K562 (cell line): ENCODE data around the gene TSSK6. TPM values are rescaled to one million over a fixed set of nuclear protein-coding genes. Genes with fewer than 3 reads are reported as not detected.

ENCODE experiments used
- EHMT2 ChIP-seq: fragments of 450-650 bp; IDR thresholded peaks from 2 replicates; pipeline ENCODE4 v1.6.1; 2018; ENCODE audit warnings: antibody characterized with exemption
- ETV6 ChIP-seq, 3 experiments: fragments of 150-350 bp in 1 of 3; sonication (generic) in 1 of 3; formaldehyde crosslinking in 1 of 3; IDR thresholded peaks; 2 replicates each; pipeline versions ENCODE4 v1.6.1 to v1.8.0; 2014 to 2022; ENCODE audit warnings: borderline replicate concordance in 2 of 3, low read depth in 2 of 3, antibody characterized with exemption in 1 of 3, low read length in 1 of 3, mild to moderate bottlenecking in 1 of 3, missing genetic modification reagents in 1 of 3
- MAFK ChIP-seq: IDR thresholded peaks from 2 replicates; pipeline ENCODE4 v1.6.1; 2011; ENCODE audit warnings: low read length, improper control_type of control experiment
- MLLT1 ChIP-seq, 2 experiments: fragments of 450-650 bp; IDR thresholded peaks; 2 replicates each; pipeline ENCODE4 v1.6.1; 2016
- MYC ChIP-seq, 2 experiments: fragments of 250-450 bp in 1 of 2; sonication (Bioruptor Pico) in 1 of 2; IDR thresholded peaks; 2 replicates each; pipeline versions ENCODE4 v1.5.1 to v1.6.1; 2012 to 2021; ENCODE audit warnings: low read depth in 2 of 2, borderline replicate concordance in 1 of 2, improper control_type of control experiment in 1 of 2, low read length in 1 of 2, mild to moderate bottlenecking in 1 of 2, moderate library complexity in 1 of 2
- NR2F6 ChIP-seq: fragments of 450-650 bp; formaldehyde crosslinking; IDR thresholded peaks from 2 replicates; pipeline ENCODE4 v1.4.0; 2020; ENCODE audit warnings: mild to moderate bottlenecking
- SETDB1 ChIP-seq: IDR thresholded peaks from one replicate; pipeline ENCODE4 v1.6.1; 2012; ENCODE audit warnings: low read length, control low read depth, inconsistent platforms
- SLC30A9 ChIP-seq: fragments of 250-450 bp; sonication (Bioruptor Pico); IDR thresholded peaks from 2 replicates; pipeline ENCODE4 v1.8.0; 2022; ENCODE audit warnings: mild to moderate bottlenecking, moderate library complexity
- SMAD1 ChIP-seq: fragments of 150-350 bp; IDR thresholded peaks from 2 replicates; pipeline ENCODE4 v1.6.1; 2014; ENCODE audit warnings: low read length, low read depth; ENCODE audit not compliant: partially characterized antibody
- UBTF ChIP-seq, 2 experiments: IDR thresholded peaks; 2 replicates each; pipeline ENCODE4 v1.6.1; 2012; ENCODE audit warnings: improper control_type of control experiment in 2 of 2, low read depth in 2 of 2, low read length in 2 of 2, borderline replicate concordance in 1 of 2
- polyA plus RNA-seq, 8 experiments: library from polyadenylated mRNA; depleted of rRNA in 4 of 8; stranded (reverse) in 5 of 8; unstranded in 3 of 8; fragments of >200 nt; fragmentation: Nextera tagmentation in 2 of 8; fragmentation: Illumina TruSeq in 1 of 8; extraction: Ambion mirVana in 2 of 8; extraction: Trizol in 1 of 8; gene quantifications; 2 replicates each; pipeline versions ENCODE4 v1.2.1 to v1.2.3, GENCODE V29; 2011 to 2014; ENCODE audit warnings: inconsistent platforms in 1 of 8, missing spikeins in 1 of 8
- total RNA-seq, 7 experiments: library from RNA; depleted of rRNA in 6 of 7; stranded (reverse); fragments of >200 nt in 6 of 7; fragmentation: Illumina TruSeq in 2 of 7; extraction: Trizol in 2 of 7; gene quantifications; 2 replicates each; pipeline versions ENCODE4 v1.2.1 to v1.2.3, GENCODE V29; 2011 to 2021; ENCODE audit warnings: low replicate concordance in 1 of 7
- TF ChIP-seq, protein P1 (sequence below): fragments of 450-650 bp; IDR thresholded peaks from 2 replicates; pipeline ENCODE4 v1.6.1; 2017; ENCODE audit warnings: antibody characterized with exemption, mild to moderate bottlenecking
- TF ChIP-seq, protein P2 (sequence below): sonication (generic); formaldehyde crosslinking; IDR thresholded peaks from 2 replicates; pipeline ENCODE4 v1.8.0; 2022; ENCODE audit warnings: mild to moderate bottlenecking, missing genetic modification reagents

Gene TSSK6
- total and polyA plus RNA-seq, 9 of the 15 experiments (the other 6 are each of a cell fraction or from before 2014, with no cell fraction given), result 0.21 to 2.6 (median 1.5) TPM; not detected in 3

DNA sequence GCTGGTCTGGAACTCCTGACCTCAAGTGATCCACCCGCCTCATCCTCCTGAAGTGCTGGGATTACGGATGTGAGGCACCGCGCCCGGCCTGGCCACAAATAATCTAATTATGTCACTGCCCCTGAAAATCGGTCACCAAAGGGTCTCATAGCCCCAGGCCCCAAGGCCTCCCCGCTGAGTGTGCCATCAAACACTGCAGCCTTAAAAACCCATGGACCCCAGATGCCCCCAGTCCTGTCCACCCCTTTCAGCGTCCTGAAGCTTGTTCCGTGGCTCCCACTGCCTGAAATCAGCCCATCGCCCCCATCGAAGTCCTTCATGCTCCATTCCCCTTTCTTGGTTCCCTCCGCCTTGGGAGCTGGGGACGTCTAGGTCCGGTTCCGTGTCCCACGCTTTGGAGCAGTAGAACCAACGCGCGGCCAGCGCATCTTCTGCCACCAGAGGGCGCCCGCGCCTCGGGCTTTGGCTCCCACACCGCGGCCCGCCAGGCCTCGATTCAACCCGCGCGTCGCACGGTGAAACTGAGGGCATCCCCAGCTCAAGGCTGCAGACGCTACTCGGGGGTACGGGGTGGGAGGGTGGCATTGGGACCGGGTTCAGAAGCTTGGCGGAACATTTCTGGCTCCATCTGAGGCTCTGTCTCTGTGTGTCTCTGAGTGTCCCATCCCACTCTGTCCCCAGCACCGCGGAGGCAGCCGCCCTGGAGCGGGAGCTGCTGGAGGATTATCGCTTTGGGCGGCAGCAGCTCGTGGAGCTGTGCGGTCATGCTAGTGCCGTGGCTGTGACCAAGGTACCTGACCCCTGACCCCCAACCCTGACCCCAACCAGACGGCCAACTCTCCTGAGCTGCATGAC, 16.8 kb upstream of the TSSK6 start (continued):
- TF ChIP-seq SLC30A9 (CRISPR knock-in tag), result no peak
- TF ChIP-seq MAFK, result no peak
- TF ChIP-seq, protein P1, sequence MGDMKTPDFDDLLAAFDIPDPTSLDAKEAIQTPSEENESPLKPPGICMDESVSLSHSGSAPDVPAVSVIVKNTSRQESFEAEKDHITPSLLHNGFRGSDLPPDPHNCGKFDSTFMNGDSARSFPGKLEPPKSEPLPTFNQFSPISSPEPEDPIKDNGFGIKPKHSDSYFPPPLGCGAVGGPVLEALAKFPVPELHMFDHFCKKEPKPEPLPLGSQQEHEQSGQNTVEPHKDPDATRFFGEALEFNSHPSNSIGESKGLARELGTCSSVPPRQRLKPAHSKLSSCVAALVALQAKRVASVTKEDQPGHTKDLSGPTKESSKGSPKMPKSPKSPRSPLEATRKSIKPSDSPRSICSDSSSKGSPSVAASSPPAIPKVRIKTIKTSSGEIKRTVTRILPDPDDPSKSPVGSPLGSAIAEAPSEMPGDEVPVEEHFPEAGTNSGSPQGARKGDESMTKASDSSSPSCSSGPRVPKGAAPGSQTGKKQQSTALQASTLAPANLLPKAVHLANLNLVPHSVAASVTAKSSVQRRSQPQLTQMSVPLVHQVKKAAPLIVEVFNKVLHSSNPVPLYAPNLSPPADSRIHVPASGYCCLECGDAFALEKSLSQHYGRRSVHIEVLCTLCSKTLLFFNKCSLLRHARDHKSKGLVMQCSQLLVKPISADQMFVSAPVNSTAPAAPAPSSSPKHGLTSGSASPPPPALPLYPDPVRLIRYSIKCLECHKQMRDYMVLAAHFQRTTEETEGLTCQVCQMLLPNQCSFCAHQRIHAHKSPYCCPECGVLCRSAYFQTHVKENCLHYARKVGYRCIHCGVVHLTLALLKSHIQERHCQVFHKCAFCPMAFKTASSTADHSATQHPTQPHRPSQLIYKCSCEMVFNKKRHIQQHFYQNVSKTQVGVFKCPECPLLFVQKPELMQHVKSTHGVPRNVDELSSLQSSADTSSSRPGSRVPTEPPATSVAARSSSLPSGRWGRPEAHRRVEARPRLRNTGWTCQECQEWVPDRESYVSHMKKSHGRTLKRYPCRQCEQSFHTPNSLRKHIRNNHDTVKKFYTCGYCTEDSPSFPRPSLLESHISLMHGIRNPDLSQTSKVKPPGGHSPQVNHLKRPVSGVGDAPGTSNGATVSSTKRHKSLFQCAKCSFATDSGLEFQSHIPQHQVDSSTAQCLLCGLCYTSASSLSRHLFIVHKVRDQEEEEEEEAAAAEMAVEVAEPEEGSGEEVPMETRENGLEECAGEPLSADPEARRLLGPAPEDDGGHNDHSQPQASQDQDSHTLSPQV, result no peak
- peak; percentile 62 for TF ChIP-seq MYC (IDR thresholded peaks at IDR 0.05; ENCODE audit: low read depth, low read length)
- no peak for TF ChIP-seq MYC (CRISPR knock-in tag; IDR thresholded peaks at IDR 0.05; ENCODE audit: borderline replicate concordance, low read depth)
- TF ChIP-seq, protein P2, sequence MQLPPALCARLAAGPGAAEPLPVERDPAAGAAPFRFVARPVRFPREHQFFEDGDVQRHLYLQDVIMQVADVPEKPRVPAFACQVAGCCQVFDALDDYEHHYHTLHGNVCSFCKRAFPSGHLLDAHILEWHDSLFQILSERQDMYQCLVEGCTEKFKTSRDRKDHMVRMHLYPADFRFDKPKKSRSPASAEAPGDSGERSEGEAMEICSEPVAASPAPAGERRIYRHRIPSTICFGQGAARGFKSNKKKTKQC, result no peak
- TF ChIP-seq MLLT1 (IDR thresholded peaks at IDR 0.05), result no peak
- TF ChIP-seq SMAD1, result no peak
- TF ChIP-seq SETDB1, result no peak
- no peak for TF ChIP-seq ETV6 (IDR thresholded peaks at IDR 0.05; ENCODE audit: borderline replicate concordance in 1 of 2, low read depth in 2 of 2, low read length in 1 of 2)
- no peak for TF ChIP-seq ETV6 (CRISPR knock-in tag; IDR thresholded peaks at IDR 0.05; ENCODE audit: borderline replicate concordance)
- TF ChIP-seq EHMT2, result no peak
- no peak for TF ChIP-seq NR2F6 (CRISPR knock-in tag)
- TF ChIP-seq UBTF (IDR thresholded peaks at IDR 0.05; ENCODE audit: borderline replicate concordance in 1 of 2, low read depth in 2 of 2, low read length in 2 of 2), result 0 out of 4 replicates have a peak, but pooled peaks of 1 of the 2 experiments have one; percentile 40
